IMR-90 (cell line): ENCODE results near the gene RFX5.

Experiments
- CEBPB ChIP-seq: IDR thresholded peaks from 2 replicates; pipeline ENCODE4 v1.6.1; 2012; ENCODE audit warnings: low read depth, low read length, improper control_type of control experiment
- POLR2A ChIP-seq: IDR thresholded peaks from 2 replicates; pipeline ENCODE4 v1.6.1; 2012; ENCODE audit warnings: mild to moderate bottlenecking, low read depth, low read length
- RFX5 ChIP-seq: IDR thresholded peaks from 2 replicates; pipeline ENCODE4 v1.8.0; 2012; ENCODE audit warnings: low read depth, mild to moderate bottlenecking, low read length, moderate library complexity
- TF ChIP-seq, protein P1 (sequence below): conservative IDR thresholded peaks from 2 replicates; pipeline ENCODE4 v1.5.1; 2012; ENCODE audit warnings: mild to moderate bottlenecking, low read depth, low read length, improper control_type of control experiment
- TF ChIP-seq, protein P2 (sequence below): fragments of 150-350 bp; IDR thresholded peaks from 2 replicates; pipeline ENCODE4 v1.6.1; 2017; ENCODE audit warnings: mild to moderate bottlenecking, antibody characterized with exemption, low read length, low read depth

DNA sequence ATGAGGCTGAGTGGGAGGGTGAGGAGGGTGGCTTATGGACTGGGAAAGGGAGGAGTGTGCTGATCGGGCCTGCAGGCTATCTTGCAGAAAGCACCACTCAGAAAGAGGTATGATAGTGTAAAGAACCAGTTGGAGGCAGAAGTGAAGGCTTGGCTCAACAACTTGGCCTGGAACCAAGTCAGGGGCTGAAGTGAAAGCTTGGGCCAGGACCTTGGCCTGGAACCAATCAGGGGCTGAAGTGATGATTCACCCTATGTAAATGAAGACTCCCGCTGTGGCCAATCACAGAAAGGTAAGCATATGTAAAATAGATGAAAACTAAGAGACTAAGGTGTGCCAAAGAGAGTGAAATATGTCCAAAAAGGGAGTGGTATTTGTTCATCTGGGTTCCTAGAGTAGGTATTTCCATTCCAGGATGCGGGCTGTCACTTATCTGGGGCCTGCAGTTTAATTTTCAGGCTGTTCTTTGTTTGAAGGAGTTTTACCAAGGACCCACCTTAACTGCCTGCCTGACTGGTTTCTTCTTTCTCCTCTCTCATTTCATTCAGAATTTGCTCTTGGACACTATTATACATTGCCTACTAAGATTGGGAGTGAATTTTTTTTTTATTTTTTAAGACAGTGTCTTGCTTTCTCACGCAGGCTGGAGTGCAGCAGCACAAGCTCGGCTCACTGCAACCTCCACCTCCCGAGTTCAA lies 5.1 kb upstream of the RFX5 start:
- TF ChIP-seq, protein P1, sequence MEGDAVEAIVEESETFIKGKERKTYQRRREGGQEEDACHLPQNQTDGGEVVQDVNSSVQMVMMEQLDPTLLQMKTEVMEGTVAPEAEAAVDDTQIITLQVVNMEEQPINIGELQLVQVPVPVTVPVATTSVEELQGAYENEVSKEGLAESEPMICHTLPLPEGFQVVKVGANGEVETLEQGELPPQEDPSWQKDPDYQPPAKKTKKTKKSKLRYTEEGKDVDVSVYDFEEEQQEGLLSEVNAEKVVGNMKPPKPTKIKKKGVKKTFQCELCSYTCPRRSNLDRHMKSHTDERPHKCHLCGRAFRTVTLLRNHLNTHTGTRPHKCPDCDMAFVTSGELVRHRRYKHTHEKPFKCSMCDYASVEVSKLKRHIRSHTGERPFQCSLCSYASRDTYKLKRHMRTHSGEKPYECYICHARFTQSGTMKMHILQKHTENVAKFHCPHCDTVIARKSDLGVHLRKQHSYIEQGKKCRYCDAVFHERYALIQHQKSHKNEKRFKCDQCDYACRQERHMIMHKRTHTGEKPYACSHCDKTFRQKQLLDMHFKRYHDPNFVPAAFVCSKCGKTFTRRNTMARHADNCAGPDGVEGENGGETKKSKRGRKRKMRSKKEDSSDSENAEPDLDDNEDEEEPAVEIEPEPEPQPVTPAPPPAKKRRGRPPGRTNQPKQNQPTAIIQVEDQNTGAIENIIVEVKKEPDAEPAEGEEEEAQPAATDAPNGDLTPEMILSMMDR: no peak
- TF ChIP-seq CEBPB (no peak), POLR2A (no peak), RFX5 (no peak)
- TF ChIP-seq, protein P2, sequence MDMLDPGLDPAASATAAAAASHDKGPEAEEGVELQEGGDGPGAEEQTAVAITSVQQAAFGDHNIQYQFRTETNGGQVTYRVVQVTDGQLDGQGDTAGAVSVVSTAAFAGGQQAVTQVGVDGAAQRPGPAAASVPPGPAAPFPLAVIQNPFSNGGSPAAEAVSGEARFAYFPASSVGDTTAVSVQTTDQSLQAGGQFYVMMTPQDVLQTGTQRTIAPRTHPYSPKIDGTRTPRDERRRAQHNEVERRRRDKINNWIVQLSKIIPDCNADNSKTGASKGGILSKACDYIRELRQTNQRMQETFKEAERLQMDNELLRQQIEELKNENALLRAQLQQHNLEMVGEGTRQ: no peak
